NOMO-1 treated with DMSO at 0.1 percent for 48 hours (cell line): ENCODE measurements around the gene GOPC.

Experiments used
- DNase-seq: peaks from one replicate; lab custom pipeline; 2025; ENCODE audit not compliant: unreplicated experiment; lab: John Stamatoyannopoulos, UW

GOPC gene

DNA sequence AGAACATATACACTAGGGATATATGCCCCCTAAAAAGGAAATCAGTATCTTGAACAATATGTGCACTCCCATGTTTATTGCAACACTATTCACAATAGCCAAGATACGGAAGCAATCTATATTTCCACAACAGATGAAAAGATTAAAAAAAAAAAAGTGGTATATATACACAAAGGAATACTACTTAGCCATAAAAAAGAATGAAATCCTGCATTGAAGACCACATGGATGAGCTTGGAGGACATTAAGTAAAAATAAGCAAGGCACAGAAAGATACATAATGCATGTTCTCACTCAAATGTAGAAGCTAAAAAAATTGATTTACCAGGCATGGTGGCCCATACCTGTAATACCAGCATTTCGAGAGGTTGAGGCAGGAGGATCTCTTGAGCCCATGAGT, 4.6 kb downstream of the GOPC start:
- no peak for DNase-seq

DNA sequence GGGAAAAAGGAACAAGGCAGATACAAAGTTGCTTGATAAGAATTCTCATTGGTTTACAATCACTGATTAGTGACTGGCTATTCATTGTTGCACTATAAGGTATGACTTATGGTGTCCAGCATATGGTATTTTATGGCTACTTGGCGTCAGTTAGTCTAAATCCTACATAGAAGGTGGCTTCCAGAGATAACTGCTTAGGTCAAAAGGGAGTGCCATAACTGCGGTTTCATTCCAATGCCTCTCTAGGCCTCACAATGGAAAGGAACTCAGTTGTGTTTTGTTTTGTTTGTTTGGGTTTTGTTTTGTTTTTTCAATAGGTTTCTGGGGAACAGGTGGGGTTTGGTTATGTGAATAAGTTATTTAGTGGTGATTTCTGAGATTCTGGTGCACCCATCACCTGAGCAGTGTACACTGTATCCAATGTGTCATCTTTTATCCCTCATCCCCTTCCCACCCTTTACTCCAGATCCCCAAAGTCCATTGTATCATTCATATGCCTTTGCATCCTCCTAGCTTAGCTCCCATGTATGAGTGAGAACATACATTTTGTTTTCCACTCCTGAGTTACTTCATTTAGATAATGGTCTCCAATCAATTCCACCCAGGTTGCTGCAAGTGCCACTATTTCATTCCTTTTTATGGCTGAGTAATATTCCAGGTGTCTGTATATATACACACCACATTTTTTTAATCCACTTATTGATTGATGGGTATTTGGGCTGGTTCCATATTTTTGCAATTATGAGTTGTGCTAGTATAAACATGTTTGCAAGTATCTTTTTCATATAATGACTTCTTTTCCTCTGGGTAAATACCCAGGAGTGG, 7.0 kb downstream of the GOPC start:
- DNase-seq: no peak

DNA sequence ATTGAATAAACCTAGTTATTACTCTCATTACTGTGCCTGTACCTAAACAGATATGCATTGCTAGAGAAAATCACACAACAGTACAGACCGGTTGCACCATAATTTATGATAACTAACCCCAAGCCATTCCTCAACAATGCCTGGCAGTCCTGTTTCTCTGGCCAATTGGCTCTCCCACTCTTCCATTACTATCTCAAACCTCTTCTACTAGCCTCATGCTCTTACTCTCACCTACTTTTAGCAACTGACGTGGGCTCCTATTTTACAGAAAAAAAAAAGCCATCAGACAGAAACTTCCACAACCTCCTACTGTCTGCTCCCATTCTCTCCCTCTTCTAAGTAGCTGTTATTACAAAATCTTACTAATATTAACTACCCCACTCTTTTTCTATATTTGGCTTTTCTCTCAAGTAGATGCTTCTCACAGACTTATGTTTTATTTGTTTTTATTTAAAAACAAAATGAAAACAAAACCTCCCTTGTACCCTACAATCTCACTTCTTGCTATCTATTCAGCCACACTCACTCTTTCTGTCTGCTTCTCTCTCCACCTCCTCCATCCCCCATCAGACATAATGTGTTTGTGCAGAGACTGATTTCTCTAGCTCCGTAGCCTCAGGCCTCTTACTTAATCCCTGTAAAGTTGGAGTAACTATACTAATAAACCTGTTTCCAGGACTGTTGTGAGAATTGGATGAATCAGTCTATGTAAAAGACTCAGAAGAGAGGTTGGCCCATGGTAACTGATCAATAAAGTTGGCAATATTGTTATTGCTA, 9.1 kb downstream of the GOPC start:
- DNase-seq: no peak

DNA sequence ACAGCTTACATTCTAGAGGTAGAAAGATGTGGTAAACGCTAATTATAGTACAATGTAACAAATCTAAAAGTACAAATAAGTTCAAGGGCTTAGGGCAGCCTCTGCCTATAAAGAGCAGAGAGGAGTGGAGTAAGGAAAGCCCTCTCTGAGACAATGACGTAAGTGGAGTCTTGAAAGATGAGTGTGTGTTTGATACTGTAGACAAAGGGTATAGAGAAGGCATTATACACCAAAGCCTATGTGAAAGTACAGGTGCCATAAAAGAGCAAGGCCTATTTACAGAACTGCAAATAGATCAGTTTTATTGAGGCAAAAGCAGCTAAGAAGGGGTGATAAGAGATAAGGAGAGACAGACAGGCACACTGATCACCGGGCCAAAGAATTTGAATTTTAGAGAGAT, 10.9 kb downstream of the GOPC start:
- DNase-seq: no peak

DNA sequence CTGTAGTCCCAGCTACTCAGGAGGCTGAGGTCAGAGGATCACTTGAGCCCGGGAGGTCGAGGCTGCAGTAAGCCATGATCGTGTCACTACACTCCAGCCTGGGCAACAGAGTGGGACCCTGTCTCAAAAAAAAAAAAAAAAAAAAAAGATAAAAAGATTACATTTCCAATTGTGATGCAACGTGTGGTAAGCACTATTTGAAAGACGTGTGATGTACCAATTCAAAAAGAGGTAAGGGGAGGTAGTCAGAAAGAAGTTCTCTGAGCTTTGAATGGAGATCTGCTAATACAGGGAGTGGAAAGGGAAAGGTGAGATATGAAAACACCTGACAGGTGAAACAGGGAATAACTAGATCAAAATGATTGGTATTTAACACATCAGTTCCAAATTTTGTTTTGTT, 11.9 kb downstream of the GOPC start:
- no peak for DNase-seq

DNA sequence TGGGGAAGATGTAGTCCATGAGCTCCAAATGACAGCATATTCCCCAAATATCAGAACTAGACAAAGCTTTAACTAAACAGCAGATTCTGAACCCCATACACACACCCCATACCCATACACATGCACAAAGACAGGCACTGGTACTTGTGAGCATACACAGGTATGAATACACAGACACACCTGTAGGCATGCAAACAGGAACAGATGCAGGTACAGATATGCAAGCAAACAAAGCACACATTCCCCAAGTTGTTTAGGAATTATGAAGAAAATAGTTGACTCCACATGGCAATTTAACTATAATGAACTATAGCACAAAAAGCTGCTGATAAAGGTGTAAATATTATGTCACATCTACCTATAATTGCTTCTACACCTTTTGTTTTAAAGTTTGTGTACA, 16.7 kb downstream of the GOPC start:
- DNase-seq: no peak

DNA sequence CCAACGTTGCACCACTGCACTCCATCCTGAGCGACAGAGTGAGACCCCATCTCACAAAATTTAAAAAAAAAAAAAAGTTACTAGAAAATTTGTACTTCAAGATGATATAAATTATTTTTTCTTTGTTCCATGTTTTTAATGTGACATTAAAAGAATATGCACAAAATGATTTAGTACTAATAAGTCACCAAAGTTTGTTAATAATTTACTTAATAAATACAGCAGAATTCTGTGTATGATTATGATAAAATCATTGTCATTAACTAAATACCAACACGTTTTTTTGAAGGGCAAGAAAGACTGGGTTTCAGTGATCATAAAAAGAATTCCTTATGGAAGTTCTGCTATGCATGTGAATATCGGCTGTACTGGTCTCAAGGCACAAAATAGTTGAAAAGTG, 28.1 kb downstream of the GOPC start:
- no peak for DNase-seq

DNA sequence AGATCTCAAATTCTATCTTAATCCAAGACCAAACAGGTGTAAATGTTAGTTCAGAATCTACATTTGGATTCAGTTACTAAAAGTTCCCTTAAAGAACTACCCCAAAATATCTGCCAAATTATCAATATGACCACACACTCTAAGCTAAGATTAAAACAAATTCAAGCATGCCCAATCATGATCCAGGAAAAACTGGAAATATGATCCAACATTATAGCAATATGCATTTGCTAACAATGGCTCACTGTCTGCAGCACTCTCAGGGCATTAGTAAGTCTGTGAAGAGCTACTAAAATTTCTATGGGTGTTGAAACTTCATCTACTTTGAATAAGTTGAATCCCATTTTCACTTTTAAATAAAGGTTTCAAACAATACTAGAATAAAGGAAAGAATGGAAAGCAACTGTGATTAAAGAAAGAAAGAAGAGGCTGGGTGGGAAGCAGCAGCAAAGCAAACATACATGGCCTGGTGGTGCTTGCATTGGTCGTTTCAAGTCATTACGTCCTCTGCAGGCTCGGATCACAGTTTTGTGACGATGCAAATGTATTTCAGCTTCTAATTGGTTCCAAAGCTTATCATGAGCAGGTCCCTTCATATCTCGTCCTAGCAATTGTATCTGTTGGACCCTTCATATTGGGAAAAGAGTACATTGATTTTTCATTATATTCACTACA, 29.2 kb downstream of the GOPC start:
- no peak for DNase-seq

DNA sequence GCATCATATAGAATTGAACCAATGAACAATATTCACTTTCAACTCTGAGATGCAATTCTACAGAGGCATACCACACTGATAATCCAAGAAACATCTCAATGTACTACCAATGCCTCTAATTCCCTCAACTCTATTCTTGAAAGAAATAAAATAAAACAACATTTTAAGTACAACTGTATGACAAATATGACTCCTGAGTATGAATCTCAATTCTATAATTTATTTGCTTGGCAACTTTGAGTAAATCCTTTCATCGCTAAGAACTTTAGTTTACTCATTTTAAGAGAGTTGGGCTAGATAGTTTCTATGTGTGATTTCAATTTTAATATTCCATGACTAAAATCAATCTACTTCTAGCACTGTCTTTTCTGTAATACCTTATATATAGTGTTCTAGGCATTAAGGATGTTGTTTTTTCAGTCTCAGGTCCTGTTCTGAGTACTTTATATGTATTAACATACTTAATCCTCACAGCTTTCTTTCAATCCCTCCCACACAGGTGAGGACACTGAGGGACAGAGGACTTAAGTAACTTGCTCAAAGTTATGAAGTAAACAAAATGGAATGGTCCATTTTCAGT, 33.4 kb downstream of the GOPC start:
- no peak for DNase-seq

DNA sequence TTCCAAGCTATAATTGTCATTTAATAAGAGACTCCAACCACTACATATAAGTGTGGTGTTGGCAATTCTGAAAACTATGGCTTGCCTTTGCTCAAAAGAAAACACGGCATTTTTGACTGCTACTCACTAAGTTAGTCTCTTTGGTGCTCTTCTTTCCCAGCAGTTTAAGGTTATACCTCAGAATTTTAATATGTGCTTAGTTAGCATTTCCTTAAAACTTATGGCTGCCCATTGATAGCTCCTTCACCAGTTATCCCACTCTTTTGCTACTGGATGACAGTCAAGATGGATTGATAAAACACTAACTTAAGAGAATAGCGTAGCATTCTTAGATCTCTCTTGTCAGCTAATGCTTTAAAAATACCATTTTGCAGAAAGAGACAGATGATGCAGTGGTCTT, 34.1 kb downstream of the GOPC start:
- DNase-seq: no peak

DNA sequence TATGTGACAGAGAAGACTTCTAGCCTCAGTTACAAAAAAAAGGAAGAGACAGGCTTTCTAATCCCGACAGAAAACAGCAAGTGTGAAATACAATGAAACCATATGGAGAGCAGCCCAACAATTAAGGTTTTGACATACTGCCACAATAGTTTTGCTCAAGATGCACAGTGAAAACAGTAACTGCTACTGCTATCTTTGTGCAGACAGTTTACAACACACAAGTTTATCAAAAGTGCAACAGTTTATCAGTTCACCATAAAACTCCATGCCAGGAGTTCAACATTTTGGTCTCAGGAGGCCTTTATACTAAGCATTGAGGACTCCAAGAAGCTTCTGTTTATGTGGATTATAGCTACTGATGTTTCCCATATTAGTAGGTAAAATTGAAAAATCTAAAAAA, 37.6 kb downstream of the GOPC start:
- no peak for DNase-seq

DNA sequence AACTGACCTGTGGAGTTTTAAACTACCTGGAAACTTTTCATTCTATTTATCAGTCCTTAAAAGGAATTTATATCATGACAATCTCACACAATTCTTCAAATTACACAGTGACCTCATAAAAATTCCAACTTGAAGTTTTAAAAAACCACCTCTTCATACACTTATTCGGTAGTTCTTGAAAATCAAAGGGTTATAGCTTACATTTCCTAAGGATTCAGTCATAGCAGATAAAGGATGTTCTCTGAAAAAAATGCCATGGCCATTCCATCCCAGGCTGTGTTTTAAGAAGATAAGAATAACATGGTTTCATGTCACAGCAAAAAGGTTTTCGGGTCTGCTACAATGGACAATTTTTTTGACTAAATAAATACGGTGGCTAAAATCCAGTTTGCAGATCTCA, 41.2 kb downstream of the GOPC start:
- no peak for DNase-seq

DNA sequence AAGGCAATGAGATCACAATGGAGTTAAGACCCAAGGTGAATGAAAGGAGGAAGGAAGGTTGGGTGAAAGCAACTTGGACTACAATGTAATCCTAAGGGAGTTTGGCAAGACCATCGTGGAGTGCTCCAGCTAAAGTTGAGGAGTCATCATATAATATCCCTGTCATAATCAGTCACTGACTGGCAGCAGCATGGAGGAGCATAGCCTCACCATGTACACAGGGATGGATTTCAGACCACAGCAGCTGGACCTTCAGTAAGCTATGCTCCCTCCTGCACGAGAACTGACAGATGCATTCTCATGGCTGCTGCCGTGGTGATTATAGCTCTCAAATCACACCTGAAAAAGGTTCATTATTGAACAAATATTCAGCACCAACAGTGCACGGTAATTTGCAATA, 43.0 kb downstream of the GOPC start:
- DNase-seq: no peak

DNA sequence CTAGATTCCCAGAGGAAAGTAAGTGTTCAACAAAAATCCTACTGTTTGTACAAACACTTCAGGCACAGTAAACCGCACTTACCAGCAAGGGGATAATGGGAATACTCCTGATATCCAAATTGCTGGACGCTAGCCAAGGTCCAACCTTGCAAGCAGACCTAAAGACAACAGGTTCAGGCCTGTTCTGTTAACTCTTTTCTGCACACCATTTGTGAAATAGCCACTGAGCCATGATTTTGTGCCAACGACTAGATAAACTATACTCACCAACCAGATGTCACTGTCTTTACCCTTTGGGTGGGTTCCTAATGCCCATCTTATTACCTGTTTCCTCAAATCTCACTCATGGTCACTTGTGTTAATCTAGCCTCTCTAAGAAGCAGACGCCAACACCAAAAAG, 43.5 kb downstream of the GOPC start:
- DNase-seq: no peak

DNA sequence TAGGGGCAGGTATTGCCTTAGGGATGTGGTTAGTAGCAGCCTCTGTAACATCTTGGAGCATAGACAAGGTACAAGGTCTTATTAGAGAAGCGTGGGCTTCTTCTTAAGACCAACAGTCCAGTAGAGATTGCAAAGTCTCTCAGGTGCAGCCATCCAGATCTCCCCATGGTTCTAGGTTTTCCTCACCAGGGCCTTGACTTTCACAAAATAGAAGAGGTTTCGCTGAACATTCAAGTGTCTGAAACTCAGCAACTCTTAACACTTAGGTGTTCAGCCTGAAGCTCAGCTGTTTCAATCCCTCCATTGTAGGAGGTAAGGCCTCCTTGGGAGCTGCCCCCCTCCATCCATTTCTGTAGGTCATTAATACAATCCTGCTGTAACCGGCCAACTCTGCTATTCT, 44.4 kb downstream of the GOPC start:
- DNase-seq: no peak

DNA sequence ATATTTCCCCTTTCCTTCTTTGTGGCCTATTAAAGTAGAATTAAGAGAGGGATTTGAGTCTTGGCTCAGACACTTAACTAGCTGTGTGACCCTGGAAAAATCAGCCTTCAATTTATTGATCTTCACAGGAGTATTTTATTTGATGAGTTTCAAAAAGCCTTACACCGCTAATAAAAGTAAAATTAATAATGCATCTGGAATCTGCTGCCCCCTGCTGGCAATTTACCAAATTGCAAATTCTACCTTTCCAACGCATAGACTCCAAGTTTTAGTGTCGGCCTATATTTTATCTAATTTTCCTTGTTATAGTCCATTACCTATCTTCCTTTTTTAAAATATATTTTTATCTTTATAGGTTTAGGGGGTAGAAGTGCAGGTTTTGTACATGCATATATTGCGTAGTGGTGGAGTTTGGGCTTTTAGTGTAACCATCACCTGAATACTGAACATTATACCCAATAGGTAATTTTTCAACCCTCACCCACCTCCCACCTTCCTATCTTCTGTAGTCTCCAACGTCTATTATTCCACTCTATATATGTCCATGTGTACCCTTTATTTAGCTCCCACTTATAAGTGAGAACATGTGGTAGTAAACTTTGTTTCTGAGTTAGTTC, 46.3 kb downstream of the GOPC start:
- peak; percentile 27 for DNase-seq

DNA sequence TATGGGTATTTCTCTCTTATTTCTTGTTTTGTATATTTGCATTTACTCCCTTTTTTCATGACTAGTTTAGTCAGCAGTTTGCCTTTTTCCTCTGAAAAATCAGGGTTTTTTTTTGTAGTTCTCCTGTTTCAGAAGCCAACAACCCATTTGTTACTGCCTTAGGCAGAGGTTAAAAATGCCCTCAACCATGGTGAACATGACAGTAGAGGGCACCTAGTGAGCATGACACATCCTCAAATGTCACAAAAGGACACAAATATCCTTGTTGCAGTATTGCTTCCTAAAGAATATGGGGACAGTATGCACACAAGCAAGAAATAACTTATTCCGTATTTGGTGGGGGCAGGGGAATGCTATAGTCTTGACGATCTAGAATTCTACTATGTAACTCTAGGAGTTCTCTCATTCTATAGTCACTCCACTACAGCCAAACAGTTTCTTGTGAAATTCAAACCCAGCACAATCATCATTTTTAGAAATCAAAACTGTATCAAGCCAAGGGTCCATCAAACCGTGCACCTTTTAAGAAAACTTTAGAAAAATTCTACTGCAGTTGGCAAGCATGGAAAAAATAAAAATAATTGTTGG, 47.0 kb downstream of the GOPC start:
- no peak for DNase-seq

DNA sequence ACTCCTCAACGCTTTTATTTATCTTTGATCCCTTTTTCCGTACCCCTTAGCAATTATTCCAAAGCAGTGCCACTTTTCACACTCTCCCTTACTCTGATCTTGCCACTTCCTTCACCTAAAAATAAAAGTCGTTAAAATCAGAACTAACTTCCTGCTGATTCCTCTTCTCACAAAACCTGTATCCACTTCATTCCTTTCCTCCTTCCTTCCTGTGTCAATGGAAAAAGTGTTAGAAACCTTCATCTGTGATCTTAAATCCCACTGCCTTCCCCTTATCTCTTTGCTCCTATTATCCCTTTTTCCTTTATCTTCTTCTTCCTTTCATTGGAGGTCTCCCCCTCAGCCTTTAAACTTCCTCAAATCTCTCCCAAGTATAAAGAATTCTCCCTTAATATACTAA, 49.2 kb downstream of the GOPC start:
- DNase-seq: peak; percentile 42

DNA sequence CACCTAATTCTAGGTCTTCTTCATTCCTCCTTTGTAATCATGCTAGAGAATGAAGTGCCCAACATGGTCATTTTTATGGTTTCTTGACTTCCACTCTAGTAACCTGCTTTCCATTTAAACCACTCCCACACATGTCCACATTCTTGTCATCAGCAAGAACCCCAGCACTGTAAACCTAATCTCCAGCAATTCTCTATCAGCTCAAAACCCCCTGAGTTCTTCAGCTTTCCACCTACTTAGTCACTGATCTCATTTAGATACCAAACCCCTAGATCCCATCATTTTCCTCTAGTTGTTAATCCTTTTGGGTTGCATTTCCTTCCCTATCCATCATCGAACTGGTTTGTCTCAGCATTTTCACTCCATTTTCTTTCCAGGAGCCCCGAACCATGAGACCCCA, 49.7 kb downstream of the GOPC start:
- DNase-seq: no peak

DNA sequence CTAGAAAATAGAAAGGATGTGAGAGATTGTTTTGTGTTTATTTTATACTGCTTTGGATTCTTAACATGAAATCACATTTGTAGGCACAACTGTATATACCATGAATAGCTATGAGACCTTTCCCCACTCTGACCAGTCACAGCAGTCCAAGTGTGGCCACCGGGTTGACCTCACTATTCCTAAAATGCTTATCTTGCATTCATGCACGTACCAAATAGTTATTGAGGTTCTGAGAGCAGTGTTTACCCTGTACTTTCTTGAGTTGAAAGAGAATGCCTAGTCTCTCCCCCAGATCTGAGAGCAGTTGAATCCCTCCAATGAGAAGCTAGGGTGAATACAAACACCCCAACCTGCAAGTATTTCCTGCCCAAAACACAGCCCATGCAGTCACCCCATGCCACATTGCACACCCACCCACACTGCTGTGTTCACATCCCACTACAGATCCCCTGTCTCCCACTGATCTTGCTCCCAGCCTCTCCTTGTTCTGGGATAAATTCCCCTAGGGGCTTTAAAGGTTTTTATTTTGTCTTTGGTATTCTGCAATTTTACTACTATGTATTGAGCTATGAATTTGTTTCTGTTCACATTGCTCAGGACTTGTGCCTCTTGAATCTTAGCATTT, 51.6 kb downstream of the GOPC start:
- no peak for DNase-seq
